Raji (cell line): ENCODE data around the gene AGBL4.

Experiments
- POLR2A ChIP-seq: IDR thresholded peaks from 2 replicates; pipeline ENCODE4 v1.6.1; 2011; ENCODE audit warnings: low read depth, low read length, control low read depth; ENCODE audit not compliant: insufficient read depth

AGBL4 gene

GRCh38 chr1:48846441-48846840, 1177.3 kb downstream of the AGBL4 start:
- TF ChIP-seq POLR2A: no peak

GRCh38 chr1:48844187-48844586, 1179.6 kb downstream of the AGBL4 start:
- no peak for TF ChIP-seq POLR2A

- TF ChIP-seq POLR2A: no peak
Measured at GRCh38 chr1:48841966-48842365, 1181.8 kb downstream of the AGBL4 start.

- no peak for TF ChIP-seq POLR2A
Measured at GRCh38 chr1:48841461-48841860, 1182.3 kb downstream of the AGBL4 start.

GRCh38 chr1:48831120-48831978, 1192.4 kb downstream of the AGBL4 start:
- no peak for TF ChIP-seq POLR2A

- no peak for TF ChIP-seq POLR2A
Measured at GRCh38 chr1:48830715-48831114, 1193.0 kb downstream of the AGBL4 start.

- no peak for TF ChIP-seq POLR2A
Measured at GRCh38 chr1:48829446-48829845, 1194.3 kb downstream of the AGBL4 start.

GRCh38 chr1:48823168-48823567, 1200.6 kb downstream of the AGBL4 start:
- TF ChIP-seq POLR2A: no peak

- no peak for TF ChIP-seq POLR2A
Measured at GRCh38 chr1:48820491-48820890, 1203.3 kb downstream of the AGBL4 start.

- no peak for TF ChIP-seq POLR2A
Measured at GRCh38 chr1:48817505-48818114, 1206.1 kb downstream of the AGBL4 start.

GRCh38 chr1:48810740-48811139, 1213.0 kb downstream of the AGBL4 start:
- no peak for TF ChIP-seq POLR2A

GRCh38 chr1:48808496-48808895, 1215.3 kb downstream of the AGBL4 start:
- TF ChIP-seq POLR2A: no peak

- TF ChIP-seq POLR2A: no peak
Measured at GRCh38 chr1:48807554-48808260, 1216.0 kb downstream of the AGBL4 start.

- no peak for TF ChIP-seq POLR2A
Measured at GRCh38 chr1:48803474-48803873, 1220.3 kb downstream of the AGBL4 start.

- TF ChIP-seq POLR2A: no peak
Measured at GRCh38 chr1:48794816-48795215, 1228.9 kb downstream of the AGBL4 start.

- no peak for TF ChIP-seq POLR2A
Measured at GRCh38 chr1:48793863-48794262, 1229.9 kb downstream of the AGBL4 start.
